WTC11 (cell line): ENCODE data around the gene MED26. TPM values are rescaled to one million over a fixed set of nuclear protein-coding genes. Genes with fewer than 3 reads are reported as not detected.

ENCODE experiments used
- ATAC-seq: fragments of 200-7000 bp; cut with Tn5 transposase; 2 replicates; pipeline ENCODE4 v1.10.0; 2021; ENCODE audit warnings: mild to moderate bottlenecking, moderate library complexity
- CTCF ChIA-PET: fragments of 300-600 bp; sonication (Branson Sonifier 250); formaldehyde crosslinking; loops from one replicate; lab custom pipeline; 2021; ENCODE audit warnings: antibody characterized with exemption; lab: Charles Lee
- POLR2A ChIA-PET: fragments of 350-600 bp; sonication (Branson Sonifier 250); formaldehyde crosslinking; loops from one replicate; lab custom pipeline; 2021; ENCODE audit warnings: antibody characterized with exemption; lab: Charles Lee
- DNase-seq: peaks from one replicate; pipeline ENCODE4 v3.0.0; 2021; ENCODE audit warnings: low spot score
- H3K27ac Mint-ChIP-seq: 2 replicates; pipeline ENCODE4 v1.8.0; 2021; ENCODE audit warnings: mixed read lengths
- H3K27me3 Mint-ChIP-seq: 2 replicates; pipeline ENCODE4 v1.8.0; 2021; ENCODE audit warnings: low read depth, mild to moderate bottlenecking, moderate library complexity, mixed read lengths
- H3K36me3 Mint-ChIP-seq: 2 replicates; pipeline ENCODE4 v1.8.0; 2021; ENCODE audit warnings: mixed read lengths
- H3K4me1 Mint-ChIP-seq: 2 replicates; pipeline ENCODE4 v1.8.0; 2022; ENCODE audit warnings: mixed read lengths
- H3K4me3 Mint-ChIP-seq: 2 replicates; pipeline ENCODE4 v1.8.0; 2021; ENCODE audit warnings: mild to moderate bottlenecking, moderate library complexity, mixed read lengths
- H3K9me3 Mint-ChIP-seq: 2 replicates; pipeline ENCODE4 v1.8.0; 2021; ENCODE audit warnings: mixed read lengths
- ATF1 ChIP-seq: sonication (generic); formaldehyde crosslinking; IDR thresholded peaks from 2 replicates; pipeline ENCODE4 v1.8.1; 2023; ENCODE audit warnings: mild to moderate bottlenecking, moderate library complexity, missing genetic modification reagents
- ELF4 ChIP-seq: sonication (generic); formaldehyde crosslinking; IDR thresholded peaks from 2 replicates; pipeline ENCODE4 v1.8.1; 2022; ENCODE audit warnings: low read depth, mild to moderate bottlenecking, moderate library complexity, missing genetic modification reagents
- FOXK1 ChIP-seq: sonication (generic); formaldehyde crosslinking; IDR thresholded peaks from 2 replicates; pipeline ENCODE4 v1.8.0; 2022; ENCODE audit warnings: mild to moderate bottlenecking, moderate library complexity, missing genetic modification reagents
- IRF2 ChIP-seq: sonication (generic); formaldehyde crosslinking; IDR thresholded peaks from 2 replicates; pipeline ENCODE4 v1.8.0; 2022; ENCODE audit warnings: low read depth, missing genetic modification reagents, borderline replicate concordance
- NFE2L1 ChIP-seq: sonication (generic); formaldehyde crosslinking; IDR thresholded peaks from 2 replicates; pipeline ENCODE4 v1.8.1; 2023; ENCODE audit warnings: missing genetic modification reagents
- NR3C1 ChIP-seq: sonication (generic); formaldehyde crosslinking; conservative IDR thresholded peaks from 2 replicates; pipeline ENCODE4 v1.8.1; 2023; ENCODE audit warnings: low read depth, mild to moderate bottlenecking, missing genetic modification reagents
- OVOL2 ChIP-seq: fragments of 250-450 bp; sonication (Bioruptor Pico); IDR thresholded peaks from 2 replicates; pipeline ENCODE4 v1.9.0; 2021; ENCODE audit warnings: mild to moderate bottlenecking, borderline replicate concordance
- PREB ChIP-seq: sonication (generic); formaldehyde crosslinking; IDR thresholded peaks from 2 replicates; pipeline ENCODE4 v1.8.1; 2022; ENCODE audit warnings: mild to moderate bottlenecking, missing genetic modification reagents, moderate library complexity, borderline replicate concordance
- RORB ChIP-seq: fragments of 250-450 bp; sonication (Bioruptor Pico); IDR thresholded peaks from 2 replicates; pipeline ENCODE4 v1.9.0; 2021; ENCODE audit warnings: mild to moderate bottlenecking
- SMAD3 ChIP-seq: sonication (generic); formaldehyde crosslinking; IDR thresholded peaks from 2 replicates; pipeline ENCODE4 v1.8.0; 2022; ENCODE audit warnings: missing genetic modification reagents, mild to moderate bottlenecking, borderline replicate concordance
- SOX15 ChIP-seq: fragments of 250-450 bp; sonication (Bioruptor Pico); IDR thresholded peaks from 2 replicates; pipeline ENCODE4 v1.9.0; 2021; ENCODE audit warnings: mild to moderate bottlenecking
- TEAD1 ChIP-seq: sonication (generic); formaldehyde crosslinking; IDR thresholded peaks from 2 replicates; pipeline ENCODE4 v1.8.0; 2022; ENCODE audit warnings: mild to moderate bottlenecking, missing genetic modification reagents
- TEAD4 ChIP-seq: sonication (generic); formaldehyde crosslinking; IDR thresholded peaks from 2 replicates; pipeline ENCODE4 v1.8.0; 2022; ENCODE audit warnings: mild to moderate bottlenecking, missing genetic modification reagents
- TP53 ChIP-seq: sonication (generic); formaldehyde crosslinking; IDR thresholded peaks from 2 replicates; pipeline ENCODE4 v1.8.1; 2023; ENCODE audit warnings: mild to moderate bottlenecking, missing genetic modification reagents
- ZNF138 ChIP-seq: sonication (generic); formaldehyde crosslinking; conservative IDR thresholded peaks from 2 replicates; pipeline ENCODE4 v1.8.1; 2022; ENCODE audit warnings: mild to moderate bottlenecking, moderate library complexity, missing genetic modification reagents
- ZNF416 ChIP-seq: fragments of 250-450 bp; sonication (Bioruptor Pico); IDR thresholded peaks from 2 replicates; pipeline ENCODE4 v1.9.0; 2021; ENCODE audit warnings: mild to moderate bottlenecking, inconsistent platforms
- ZNF423 ChIP-seq: fragments of 250-450 bp; sonication (Bioruptor Pico); IDR thresholded peaks from 2 replicates; pipeline ENCODE4 v2.1.2; 2022; ENCODE audit warnings: mild to moderate bottlenecking, moderate library complexity
- ZNF425 ChIP-seq: fragments of 250-450 bp; sonication (Bioruptor Pico); conservative IDR thresholded peaks from 2 replicates; pipeline ENCODE4 v1.9.0; 2021; ENCODE audit warnings: mild to moderate bottlenecking
- total RNA-seq: library from RNA; stranded (reverse); gene quantifications from 3 replicates; pipeline ENCODE4 v1.2.3, GENCODE V29; 2021
- TF ChIP-seq, protein P1 (sequence below): sonication (generic); formaldehyde crosslinking; IDR thresholded peaks from 2 replicates; pipeline ENCODE4 v1.8.0; 2023; ENCODE audit warnings: missing genetic modification reagents
- TF ChIP-seq, protein P2 (sequence below): sonication (generic); formaldehyde crosslinking; conservative IDR thresholded peaks from 2 replicates; pipeline ENCODE4 v1.8.1; 2022; ENCODE audit warnings: mild to moderate bottlenecking, missing genetic modification reagents
- TF ChIP-seq, protein P3 (sequence below): sonication (generic); formaldehyde crosslinking; IDR thresholded peaks from 2 replicates; pipeline ENCODE4 v1.8.1; 2023; ENCODE audit warnings: mild to moderate bottlenecking, missing genetic modification reagents
- TF ChIP-seq, protein P4 (sequence below): sonication (generic); formaldehyde crosslinking; IDR thresholded peaks from 2 replicates; pipeline ENCODE4 v1.8.0; 2022; ENCODE audit warnings: missing genetic modification reagents

The MED26 gene
- total RNA-seq, 1 experiment from 2014 or later = 14.2 TPM

DNA sequence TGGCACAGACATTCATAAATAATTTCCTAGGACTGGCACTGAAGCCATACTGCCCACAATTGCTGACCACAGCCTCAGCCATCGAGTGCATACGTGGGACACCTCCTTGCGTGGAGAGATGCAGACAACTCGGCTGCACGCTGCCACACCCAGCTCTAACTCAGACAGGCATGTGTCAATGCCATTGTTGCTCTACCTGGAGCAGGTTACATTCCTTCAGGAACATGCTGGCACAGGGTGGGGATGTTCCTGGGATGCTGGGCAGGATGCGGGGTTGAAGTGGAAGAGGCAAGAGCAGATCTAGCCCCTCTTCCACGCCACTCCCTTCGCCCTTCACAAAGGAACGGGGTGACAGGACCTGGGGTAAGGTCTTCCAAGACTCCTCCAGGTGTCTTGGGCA, 31.6 kb downstream of the MED26 start:
- CTCF ChIA-PET = no interaction called here
- TF ChIP-seq, protein P1, sequence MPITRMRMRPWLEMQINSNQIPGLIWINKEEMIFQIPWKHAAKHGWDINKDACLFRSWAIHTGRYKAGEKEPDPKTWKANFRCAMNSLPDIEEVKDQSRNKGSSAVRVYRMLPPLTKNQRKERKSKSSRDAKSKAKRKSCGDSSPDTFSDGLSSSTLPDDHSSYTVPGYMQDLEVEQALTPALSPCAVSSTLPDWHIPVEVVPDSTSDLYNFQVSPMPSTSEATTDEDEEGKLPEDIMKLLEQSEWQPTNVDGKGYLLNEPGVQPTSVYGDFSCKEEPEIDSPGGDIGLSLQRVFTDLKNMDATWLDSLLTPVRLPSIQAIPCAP (CRISPR knock-in tag) = no peak
- TF ChIP-seq SMAD3 (CRISPR knock-in tag) = no peak
- no peaks in the 10 kb centered on the region for H3K9me3 Mint-ChIP-seq
- ATAC-seq (no peak), DNase-seq (no peak)
- no peaks in the 10 kb centered on the region for H3K27me3 Mint-ChIP-seq
- H3K4me1 Mint-ChIP-seq = peaks cover 17% of the 10 kb centered on the region
- no peaks in the 10 kb centered on the region for H3K36me3 Mint-ChIP-seq
- H3K4me3 Mint-ChIP-seq = no peak overlapping the region
- H3K27ac Mint-ChIP-seq = no peak overlapping the region
- POLR2A ChIA-PET = no interaction called here

DNA sequence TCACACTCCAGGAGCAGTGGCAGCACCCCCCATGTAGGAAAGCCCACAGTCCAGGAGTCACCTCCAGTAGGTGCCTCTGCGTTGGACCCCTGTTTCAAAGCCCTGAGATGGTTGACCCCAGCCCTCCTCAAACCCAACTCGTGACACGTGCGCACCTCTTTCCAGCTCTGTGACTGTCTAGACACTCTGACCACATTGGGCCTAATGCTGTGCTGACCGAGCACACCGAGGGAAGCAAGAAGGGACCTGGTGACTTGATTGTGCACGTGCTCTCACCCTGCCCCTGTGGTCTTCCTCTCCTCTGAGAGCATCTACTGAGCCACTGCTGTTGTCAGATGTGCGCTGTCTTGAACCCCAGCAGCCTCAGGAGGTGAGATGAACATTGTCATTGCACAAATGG, 32.9 kb downstream of the MED26 start:
- DNase-seq (no peak), ATAC-seq (no peak)
- peak overlapping the region; percentile 72 for H3K27ac Mint-ChIP-seq
- no peak overlapping the region for H3K4me3 Mint-ChIP-seq
- TF ChIP-seq, protein P2, sequence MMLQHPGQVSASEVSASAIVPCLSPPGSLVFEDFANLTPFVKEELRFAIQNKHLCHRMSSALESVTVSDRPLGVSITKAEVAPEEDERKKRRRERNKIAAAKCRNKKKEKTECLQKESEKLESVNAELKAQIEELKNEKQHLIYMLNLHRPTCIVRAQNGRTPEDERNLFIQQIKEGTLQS (CRISPR knock-in tag) = no peak
- TF ChIP-seq ZNF423 (CRISPR knock-in tag) (no peak), PREB (CRISPR knock-in tag) (no peak), ZNF425 (CRISPR knock-in tag) (no peak), OVOL2 (CRISPR knock-in tag) (no peak), ELF4 (CRISPR knock-in tag) (no peak), SOX15 (CRISPR knock-in tag) (no peak), IRF2 (CRISPR knock-in tag) (no peak), NR3C1 (CRISPR knock-in tag) (no peak), ZNF416 (CRISPR knock-in tag) (no peak), RORB (CRISPR knock-in tag) (no peak)
- CTCF ChIA-PET = no interaction called here
- H3K9me3 Mint-ChIP-seq = no peaks in the 10 kb centered on the region
- POLR2A ChIA-PET = no interaction called here
- no peaks in the 10 kb centered on the region for H3K27me3 Mint-ChIP-seq
- peaks cover 17% of the 10 kb centered on the region for H3K4me1 Mint-ChIP-seq
- H3K36me3 Mint-ChIP-seq = no peaks in the 10 kb centered on the region

DNA sequence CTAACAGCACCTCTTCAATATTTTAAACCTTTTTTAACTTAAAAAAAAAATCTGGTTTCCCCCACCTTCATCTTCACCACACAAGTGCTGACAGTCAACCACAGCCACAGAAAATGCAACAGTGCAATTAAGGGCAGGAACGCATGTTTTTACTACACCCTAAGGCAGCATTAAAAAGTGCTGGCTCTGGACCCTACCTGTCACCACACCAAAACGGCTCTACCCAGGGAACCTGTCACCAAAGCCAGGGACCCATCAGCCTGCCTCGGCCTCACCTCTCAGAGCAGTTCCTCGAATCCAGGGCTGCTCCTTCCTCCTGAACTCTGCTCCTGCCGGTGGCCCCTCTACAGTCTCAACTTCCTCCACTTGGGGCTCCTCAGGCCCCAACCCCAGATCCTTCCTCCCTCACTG, 33.3 kb downstream of the MED26 start:
- DNase-seq (no peak), ATAC-seq (no peak)
- no peaks in the 10 kb centered on the region for H3K9me3 Mint-ChIP-seq
- H3K27me3 Mint-ChIP-seq = no peaks in the 10 kb centered on the region
- peaks cover 17% of the 10 kb centered on the region for H3K4me1 Mint-ChIP-seq
- peak overlapping the region; percentile 72 for H3K27ac Mint-ChIP-seq
- ChIA-PET CTCF (no interaction called here), POLR2A (no interaction called here)
- H3K36me3 Mint-ChIP-seq = no peaks in the 10 kb centered on the region
- TF ChIP-seq TP53 (no peak), NFE2L1 (no peak), TEAD4 (CRISPR knock-in tag) (no peak), FOXK1 (CRISPR knock-in tag) (no peak), ELF4 (CRISPR knock-in tag) (no peak), SMAD3 (CRISPR knock-in tag) (no peak), TEAD1 (CRISPR knock-in tag) (no peak), ZNF138 (CRISPR knock-in tag) (no peak), ATF1 (CRISPR knock-in tag) (no peak)
- TF ChIP-seq, protein P3, sequence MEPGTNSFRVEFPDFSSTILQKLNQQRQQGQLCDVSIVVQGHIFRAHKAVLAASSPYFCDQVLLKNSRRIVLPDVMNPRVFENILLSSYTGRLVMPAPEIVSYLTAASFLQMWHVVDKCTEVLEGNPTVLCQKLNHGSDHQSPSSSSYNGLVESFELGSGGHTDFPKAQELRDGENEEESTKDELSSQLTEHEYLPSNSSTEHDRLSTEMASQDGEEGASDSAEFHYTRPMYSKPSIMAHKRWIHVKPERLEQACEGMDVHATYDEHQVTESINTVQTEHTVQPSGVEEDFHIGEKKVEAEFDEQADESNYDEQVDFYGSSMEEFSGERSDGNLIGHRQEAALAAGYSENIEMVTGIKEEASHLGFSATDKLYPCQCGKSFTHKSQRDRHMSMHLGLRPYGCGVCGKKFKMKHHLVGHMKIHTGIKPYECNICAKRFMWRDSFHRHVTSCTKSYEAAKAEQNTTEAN = no peak
- TF ChIP-seq, protein P4, sequence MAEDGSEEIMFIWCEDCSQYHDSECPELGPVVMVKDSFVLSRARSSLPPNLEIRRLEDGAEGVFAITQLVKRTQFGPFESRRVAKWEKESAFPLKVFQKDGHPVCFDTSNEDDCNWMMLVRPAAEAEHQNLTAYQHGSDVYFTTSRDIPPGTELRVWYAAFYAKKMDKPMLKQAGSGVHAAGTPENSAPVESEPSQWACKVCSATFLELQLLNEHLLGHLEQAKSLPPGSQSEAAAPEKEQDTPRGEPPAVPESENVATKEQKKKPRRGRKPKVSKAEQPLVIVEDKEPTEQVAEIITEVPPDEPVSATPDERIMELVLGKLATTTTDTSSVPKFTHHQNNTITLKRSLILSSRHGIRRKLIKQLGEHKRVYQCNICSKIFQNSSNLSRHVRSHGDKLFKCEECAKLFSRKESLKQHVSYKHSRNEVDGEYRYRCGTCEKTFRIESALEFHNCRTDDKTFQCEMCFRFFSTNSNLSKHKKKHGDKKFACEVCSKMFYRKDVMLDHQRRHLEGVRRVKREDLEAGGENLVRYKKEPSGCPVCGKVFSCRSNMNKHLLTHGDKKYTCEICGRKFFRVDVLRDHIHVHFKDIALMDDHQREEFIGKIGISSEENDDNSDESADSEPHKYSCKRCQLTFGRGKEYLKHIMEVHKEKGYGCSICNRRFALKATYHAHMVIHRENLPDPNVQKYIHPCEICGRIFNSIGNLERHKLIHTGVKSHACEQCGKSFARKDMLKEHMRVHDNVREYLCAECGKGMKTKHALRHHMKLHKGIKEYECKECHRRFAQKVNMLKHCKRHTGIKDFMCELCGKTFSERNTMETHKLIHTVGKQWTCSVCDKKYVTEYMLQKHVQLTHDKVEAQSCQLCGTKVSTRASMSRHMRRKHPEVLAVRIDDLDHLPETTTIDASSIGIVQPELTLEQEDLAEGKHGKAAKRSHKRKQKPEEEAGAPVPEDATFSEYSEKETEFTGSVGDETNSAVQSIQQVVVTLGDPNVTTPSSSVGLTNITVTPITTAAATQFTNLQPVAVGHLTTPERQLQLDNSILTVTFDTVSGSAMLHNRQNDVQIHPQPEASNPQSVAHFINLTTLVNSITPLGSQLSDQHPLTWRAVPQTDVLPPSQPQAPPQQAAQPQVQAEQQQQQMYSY = no peak
- H3K4me3 Mint-ChIP-seq = no peak overlapping the region
